Tibial nerve (tissue), 3 donors: ENCODE results near the gene SEMA3A.

Experiments used
- EP300 ChIP-seq, 2 donors: sonication (generic); formaldehyde crosslinking; IDR thresholded peaks; one replicate each; pipeline ENCODE4 v1.6.1; 2017; ENCODE audit warnings: antibody characterized with exemption in 2 of 2, mild to moderate bottlenecking in 1 of 2
- POLR2A ChIP-seq, 2 donors: fragments of 450-650 bp; IDR thresholded peaks; one replicate each; pipeline ENCODE4 v1.6.1; 2017; ENCODE audit warnings: antibody characterized with exemption in 2 of 2, mild to moderate bottlenecking in 2 of 2, moderate library complexity in 2 of 2

GRCh38 chr7:84058311-84059076 is 136.1 kb downstream of the SEMA3A start:
- no peak for TF ChIP-seq EP300 (IDR thresholded peaks at IDR 0.05)
- no peak for TF ChIP-seq POLR2A (IDR thresholded peaks at IDR 0.05)
